ENCODE results near the gene WWTR1. TPM values are rescaled to one million over a fixed set of nuclear protein-coding genes. Genes with fewer than 3 reads are reported as not detected.
A peak's percentile ranks its signal among the peaks of the same experiment; 100 is the strongest.

The WWTR1 gene
- total and polyA plus RNA-seq, 2 donors from 2014 or later, result 23.3 to 117 TPM

DNA sequence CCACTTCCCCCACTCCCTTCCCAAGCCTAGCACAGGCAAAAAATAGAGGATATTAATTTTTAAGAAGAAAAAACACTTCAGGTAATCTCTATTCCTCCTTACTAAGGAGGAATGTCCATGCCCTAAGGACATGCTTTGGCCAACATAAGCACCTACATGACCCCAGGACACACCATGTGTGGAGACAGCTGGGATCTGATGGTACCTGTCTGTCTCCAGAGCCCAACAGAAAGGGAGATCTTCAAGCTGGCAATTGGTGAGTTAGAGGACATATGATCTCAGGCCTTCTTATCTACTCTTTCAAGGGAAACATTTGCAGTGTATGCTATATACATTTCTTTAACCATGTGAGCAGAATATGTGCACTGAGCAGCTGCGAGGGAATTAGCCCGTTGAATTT lies 176.3 kb downstream of the WWTR1 start:
- DNase-seq, result no peak
- FAIRE-seq, result no peak
- intact Hi-C loops (cut with DNase I), result no loop called here

DNA sequence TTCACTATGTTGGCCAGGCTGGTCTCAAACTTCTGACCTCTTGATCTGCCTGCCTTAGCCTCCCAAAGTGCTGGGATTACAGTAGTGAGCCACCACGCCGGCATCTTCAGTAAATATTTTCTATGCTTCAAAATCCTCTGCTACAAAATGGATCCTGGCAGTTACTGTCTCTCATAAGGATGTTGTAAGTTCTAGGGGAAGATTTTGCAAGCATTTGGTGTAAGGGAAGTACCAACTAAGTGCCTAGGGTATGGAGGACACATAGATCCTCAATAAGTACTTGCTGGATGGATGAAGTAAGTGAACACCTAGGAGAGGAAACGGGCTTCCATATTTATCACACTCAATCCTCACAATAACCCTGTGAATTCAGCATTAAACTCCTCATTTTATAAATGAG lies 176.8 kb downstream of the WWTR1 start:
- Histone ChIP-seq H3K9me3 (ENCODE audit: control insufficient read depth in 2 of 3, insufficient read depth in 1 of 3, low read length in 3 of 3) (no peaks in the 10 kb centered on the region), H3K4me3 (ENCODE audit: low read length in 3 of 3) (no peak overlapping the region), H3K36me3 (ENCODE audit: control insufficient read depth in 2 of 3, insufficient read depth in 3 of 3, low read length in 3 of 3) (no peaks in the 10 kb centered on the region), H3K4me1 (ENCODE audit: control insufficient read depth in 2 of 3, insufficient read depth in 2 of 3, low read depth in 1 of 3, low read length in 3 of 3) (peaks cover 0 to 4% (median 0%) of the 10 kb centered on the region in 3 donors), H3K27me3 (ENCODE audit: control insufficient read depth, insufficient read depth, low read length) (no peaks in the 10 kb centered on the region), H3K27ac (ENCODE audit: low read depth in 2 of 2, low read length in 2 of 2) (no peak overlapping the region), H3K9ac (ENCODE audit: low read length in 3 of 3) (no peak overlapping the region)
- TF ChIP-seq, protein P1, sequence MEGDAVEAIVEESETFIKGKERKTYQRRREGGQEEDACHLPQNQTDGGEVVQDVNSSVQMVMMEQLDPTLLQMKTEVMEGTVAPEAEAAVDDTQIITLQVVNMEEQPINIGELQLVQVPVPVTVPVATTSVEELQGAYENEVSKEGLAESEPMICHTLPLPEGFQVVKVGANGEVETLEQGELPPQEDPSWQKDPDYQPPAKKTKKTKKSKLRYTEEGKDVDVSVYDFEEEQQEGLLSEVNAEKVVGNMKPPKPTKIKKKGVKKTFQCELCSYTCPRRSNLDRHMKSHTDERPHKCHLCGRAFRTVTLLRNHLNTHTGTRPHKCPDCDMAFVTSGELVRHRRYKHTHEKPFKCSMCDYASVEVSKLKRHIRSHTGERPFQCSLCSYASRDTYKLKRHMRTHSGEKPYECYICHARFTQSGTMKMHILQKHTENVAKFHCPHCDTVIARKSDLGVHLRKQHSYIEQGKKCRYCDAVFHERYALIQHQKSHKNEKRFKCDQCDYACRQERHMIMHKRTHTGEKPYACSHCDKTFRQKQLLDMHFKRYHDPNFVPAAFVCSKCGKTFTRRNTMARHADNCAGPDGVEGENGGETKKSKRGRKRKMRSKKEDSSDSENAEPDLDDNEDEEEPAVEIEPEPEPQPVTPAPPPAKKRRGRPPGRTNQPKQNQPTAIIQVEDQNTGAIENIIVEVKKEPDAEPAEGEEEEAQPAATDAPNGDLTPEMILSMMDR (IDR thresholded peaks at IDR 0.05; ENCODE audit: borderline replicate concordance, extremely low read depth, insufficient read depth), result no peak
- DNase-seq (no peak), FAIRE-seq (no peak)
- intact Hi-C loops (cut with DNase I), result no loop called here

More for the DNA sequence above, 176.3 kb downstream of the WWTR1 start:
- no peak overlapping the region for H3K4me3 ChIP-seq (ENCODE audit: low read length in 3 of 3)
- TF ChIP-seq, protein P1 (IDR thresholded peaks at IDR 0.05; ENCODE audit: borderline replicate concordance, extremely low read depth, insufficient read depth), result no peak
- no peak overlapping the region for H3K9ac ChIP-seq (ENCODE audit: low read length in 3 of 3)
- peaks cover 0 to 4% (median 0%) of the 10 kb centered on the region in 3 donors for H3K4me1 ChIP-seq (ENCODE audit: control insufficient read depth in 2 of 3, insufficient read depth in 2 of 3, low read depth in 1 of 3, low read length in 3 of 3)
- no peaks in the 10 kb centered on the region for H3K36me3 ChIP-seq (ENCODE audit: control insufficient read depth in 2 of 3, insufficient read depth in 3 of 3, low read length in 3 of 3)
- no peaks in the 10 kb centered on the region for H3K27me3 ChIP-seq (ENCODE audit: control insufficient read depth, insufficient read depth, low read length)
- no peak overlapping the region for H3K27ac ChIP-seq (ENCODE audit: low read depth in 2 of 2, low read length in 2 of 2)
- H3K9me3 ChIP-seq (ENCODE audit: control insufficient read depth in 2 of 3, insufficient read depth in 1 of 3, low read length in 3 of 3), result no peaks in the 10 kb centered on the region

DNA sequence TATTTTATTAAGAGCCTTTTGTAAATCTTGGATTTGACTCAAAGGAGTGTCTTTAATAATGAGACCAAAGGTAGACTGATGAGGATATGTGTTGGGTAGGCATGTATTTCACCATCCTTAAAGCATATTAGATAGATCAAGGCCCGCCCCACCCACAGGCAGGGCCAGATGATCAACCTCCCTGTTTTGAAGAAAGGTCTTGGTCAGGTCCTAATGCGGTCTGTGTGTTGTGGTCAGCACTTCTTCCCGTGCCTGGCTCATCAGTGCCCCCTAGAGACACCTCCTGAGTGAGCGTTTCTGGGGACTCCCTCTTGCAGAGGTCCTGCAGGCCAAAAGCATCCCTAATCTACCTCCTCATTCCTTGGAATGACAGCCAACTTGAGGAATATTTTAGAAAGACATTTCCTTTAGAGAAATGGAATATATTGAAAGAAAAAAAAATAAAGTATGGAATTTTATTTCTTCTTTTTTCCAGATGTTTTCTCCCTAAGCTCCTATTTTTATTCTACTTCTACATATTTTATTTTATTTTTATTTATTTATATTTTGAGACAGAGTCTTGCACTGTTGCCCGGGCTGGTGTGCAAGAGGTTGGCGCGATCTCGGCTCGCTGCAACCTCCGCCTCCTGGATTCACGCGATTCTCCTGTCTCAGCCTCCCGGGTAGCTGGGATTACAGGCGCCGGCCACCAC lies 177.4 kb downstream of the WWTR1 start:
- no peak for FAIRE-seq

More for the DNA sequence above, 177.4 kb downstream of the WWTR1 start:
- no peaks in the 10 kb centered on the region for H3K9me3 ChIP-seq (ENCODE audit: control insufficient read depth in 2 of 3, insufficient read depth in 1 of 3, low read length in 3 of 3)
- peaks cover 0 to 4% (median 0%) of the 10 kb centered on the region in 3 donors for H3K4me1 ChIP-seq (ENCODE audit: control insufficient read depth in 2 of 3, insufficient read depth in 2 of 3, low read depth in 1 of 3, low read length in 3 of 3)
- H3K27ac ChIP-seq (ENCODE audit: low read depth in 2 of 2, low read length in 2 of 2), result peak overlapping the region; percentile 54
- no peak overlapping the region for H3K9ac ChIP-seq (ENCODE audit: low read length in 3 of 3)
- intact Hi-C loops (cut with DNase I), result no loop called here
- no peaks in the 10 kb centered on the region for H3K36me3 ChIP-seq (ENCODE audit: control insufficient read depth in 2 of 3, insufficient read depth in 3 of 3, low read length in 3 of 3)
- H3K27me3 ChIP-seq (ENCODE audit: control insufficient read depth, insufficient read depth, low read length), result no peaks in the 10 kb centered on the region
- H3K4me3 ChIP-seq (ENCODE audit: low read length in 3 of 3), result no peak overlapping the region
- peak; percentile 84 to 92 (median 84) for DNase-seq
- TF ChIP-seq, protein P1 (IDR thresholded peaks at IDR 0.05; ENCODE audit: borderline replicate concordance, extremely low read depth, insufficient read depth), result peak; percentile 89
